K562 (cell line): ENCODE results near the gene SCFD2. TPM values are rescaled to one million over a fixed set of nuclear protein-coding genes. Genes with fewer than 3 reads are reported as not detected.
A peak's percentile ranks its signal among the peaks of the same experiment; 100 is the strongest.

Experiments used
- ARNT ChIP-seq, 2 experiments: fragments of 450-650 bp; IDR thresholded peaks; 2 replicates each; pipeline ENCODE4 v1.6.1; 2016; ENCODE audit warnings: mild to moderate bottlenecking in 1 of 2
- BRD9 ChIP-seq: fragments of 450-650 bp; IDR thresholded peaks from 2 replicates; pipeline ENCODE4 v1.6.1; 2018; ENCODE audit warnings: low read depth; ENCODE audit not compliant: partially characterized antibody
- CBFB ChIP-seq: sonication (generic); formaldehyde crosslinking; IDR thresholded peaks from 2 replicates; pipeline ENCODE4 v1.4.0; 2020; ENCODE audit warnings: mild to moderate bottlenecking, missing genetic modification reagents
- CGGBP1 ChIP-seq: fragments of 250-450 bp; sonication (Bioruptor Pico); IDR thresholded peaks from 2 replicates; pipeline ENCODE4 v1.9.0; 2021; ENCODE audit warnings: mild to moderate bottlenecking
- DPF2 ChIP-seq: fragments of 450-650 bp; IDR thresholded peaks from 2 replicates; pipeline ENCODE4 v1.6.1; 2016
- POLR3A ChIP-seq: IDR thresholded peaks from 2 replicates; pipeline ENCODE4 v1.6.1; 2011; ENCODE audit warnings: borderline replicate concordance, mild to moderate bottlenecking, moderate library complexity; ENCODE audit not compliant: insufficient read length, insufficient read depth; ENCODE audit errors: extremely low read depth
- RBM15 ChIP-seq: fragments of 200-400 bp; formaldehyde crosslinking; IDR thresholded peaks from 2 replicates; pipeline ENCODE4 v1.6.1; 2018; ENCODE audit warnings: mild to moderate bottlenecking, low read length, moderate library complexity; ENCODE audit not compliant: insufficient read depth
- RBM39 ChIP-seq: fragments of 200-400 bp; formaldehyde crosslinking; optimal IDR thresholded peaks from 2 replicates; pipeline ENCODE3; 2018; ENCODE audit warnings: low read depth, low read length
- REST ChIP-seq, 2 experiments: fragments of 450-650 bp; formaldehyde crosslinking in 1 of 2; IDR thresholded peaks; 2 replicates each; pipeline versions ENCODE4 v1.4.0 to v1.6.1; 2014 to 2020; ENCODE audit warnings: mild to moderate bottlenecking in 2 of 2, borderline replicate concordance in 1 of 2, low read depth in 1 of 2
- SNRNP70 ChIP-seq: fragments of 200-400 bp; formaldehyde crosslinking; optimal IDR thresholded peaks from 2 replicates; pipeline ENCODE3; 2017; ENCODE audit warnings: low read depth, low read length
- TCF3 ChIP-seq: sonication (generic); formaldehyde crosslinking; IDR thresholded peaks from 2 replicates; pipeline ENCODE4 v1.4.0; 2020; ENCODE audit warnings: mild to moderate bottlenecking, missing genetic modification reagents
- THRAP3 ChIP-seq: fragments of 450-650 bp; IDR thresholded peaks from 2 replicates; pipeline ENCODE4 v1.6.1; 2016; ENCODE audit warnings: mild to moderate bottlenecking, inconsistent platforms, borderline replicate concordance
- ZBTB33 ChIP-seq: sonication (generic); formaldehyde crosslinking; IDR thresholded peaks from 2 replicates; pipeline ENCODE4 v1.8.1; 2023; ENCODE audit warnings: mild to moderate bottlenecking, missing genetic modification reagents
- ZKSCAN8 ChIP-seq: fragments of 200-800 bp; sonication (Bioruptor generic); IDR thresholded peaks from 2 replicates; pipeline ENCODE4 v1.6.1; 2016; ENCODE audit warnings: missing genetic modification characterization, missing compliant biosample characterization
- ZNF133 ChIP-seq: fragments of 250-450 bp; sonication (Bioruptor Pico); IDR thresholded peaks from 2 replicates; pipeline ENCODE4 v1.4.0; 2020; ENCODE audit warnings: mild to moderate bottlenecking
- ZNF212 ChIP-seq: fragments of 450-650 bp; formaldehyde crosslinking; IDR thresholded peaks from 2 replicates; pipeline ENCODE4 v1.4.0; 2020; ENCODE audit warnings: mild to moderate bottlenecking
- ZNF780A ChIP-seq: fragments of 250-450 bp; sonication (Bioruptor Pico); IDR thresholded peaks from 2 replicates; pipeline ENCODE4 v1.5.0; 2021; ENCODE audit warnings: mild to moderate bottlenecking
- ZNF830 ChIP-seq: fragments of 250-450 bp; sonication (Bioruptor Pico); IDR thresholded peaks from 2 replicates; pipeline ENCODE4 v1.5.0; 2021; ENCODE audit warnings: mild to moderate bottlenecking
- polyA plus RNA-seq, 8 experiments: library from polyadenylated mRNA; depleted of rRNA in 4 of 8; stranded (reverse) in 5 of 8; unstranded in 3 of 8; fragments of >200 nt; fragmentation: Nextera tagmentation in 2 of 8; fragmentation: Illumina TruSeq in 1 of 8; extraction: Ambion mirVana in 2 of 8; extraction: Trizol in 1 of 8; gene quantifications; 2 replicates each; pipeline versions ENCODE4 v1.2.1 to v1.2.3, GENCODE V29; 2011 to 2014; ENCODE audit warnings: inconsistent platforms in 1 of 8, missing spikeins in 1 of 8
- total RNA-seq, 7 experiments: library from RNA; depleted of rRNA in 6 of 7; stranded (reverse); fragments of >200 nt in 6 of 7; fragmentation: Illumina TruSeq in 2 of 7; extraction: Trizol in 2 of 7; gene quantifications; 2 replicates each; pipeline versions ENCODE4 v1.2.1 to v1.2.3, GENCODE V29; 2011 to 2021; ENCODE audit warnings: low replicate concordance in 1 of 7

The SCFD2 gene
- total and polyA plus RNA-seq, 9 of the 15 experiments (the other 6 are each of a cell fraction or from before 2014, with no cell fraction given) = 5.7 to 30.3 (median 22.8) TPM

- TF ChIP-seq BRD9 = no peak
- TF ChIP-seq ARNT (IDR thresholded peaks at IDR 0.05) = no peak
- TF ChIP-seq CGGBP1 (CRISPR knock-in tag) = peak; percentile 52; the same call in 1 of the 2 replicates
- TF ChIP-seq CBFB (CRISPR knock-in tag) = peak; percentile 52; the same call in 1 of the 2 replicates
- TF ChIP-seq DPF2 = peak; percentile 48; the same call in 1 of the 2 replicates
- TF ChIP-seq ZKSCAN8 (CRISPR knock-in tag) = no peak
- TF ChIP-seq ZNF780A (CRISPR knock-in tag) = no peak
- TF ChIP-seq ZBTB33 (CRISPR knock-in tag) = 0 out of 2 replicates have a peak, but pooled peaks have one; percentile 13
- no peak for TF ChIP-seq ZNF830 (CRISPR knock-in tag)
- no peak for TF ChIP-seq POLR3A
- peak; percentile 26; the same call in 1 of the 2 replicates for TF ChIP-seq TCF3 (CRISPR knock-in tag)
- TF ChIP-seq ZNF212 (CRISPR knock-in tag) = no peak
- no peak for TF ChIP-seq REST (IDR thresholded peaks at IDR 0.05; ENCODE audit: borderline replicate concordance)
- no peak for TF ChIP-seq REST (CRISPR knock-in tag; IDR thresholded peaks at IDR 0.05; ENCODE audit: low read depth)
- TF ChIP-seq ZNF133 (CRISPR knock-in tag) = no peak
- no peak for TF ChIP-seq RBM39
- TF ChIP-seq THRAP3 = no peak
- no peak for TF ChIP-seq SNRNP70
- no peak for TF ChIP-seq RBM15
Observed at GRCh38 chr4:53377319-53378170, 11.7 kb upstream of the SCFD2 start, which contains the start of gene FIP1L1 (continued).
